ENCODE results near the gene ZFHX3. TPM values are rescaled to one million over a fixed set of nuclear protein-coding genes. Genes with fewer than 3 reads are reported as not detected.

ZFHX3 gene
- total and polyA plus RNA-seq, 10 donors = 0.47 to 18.5 (median 11.1) TPM

DNA sequence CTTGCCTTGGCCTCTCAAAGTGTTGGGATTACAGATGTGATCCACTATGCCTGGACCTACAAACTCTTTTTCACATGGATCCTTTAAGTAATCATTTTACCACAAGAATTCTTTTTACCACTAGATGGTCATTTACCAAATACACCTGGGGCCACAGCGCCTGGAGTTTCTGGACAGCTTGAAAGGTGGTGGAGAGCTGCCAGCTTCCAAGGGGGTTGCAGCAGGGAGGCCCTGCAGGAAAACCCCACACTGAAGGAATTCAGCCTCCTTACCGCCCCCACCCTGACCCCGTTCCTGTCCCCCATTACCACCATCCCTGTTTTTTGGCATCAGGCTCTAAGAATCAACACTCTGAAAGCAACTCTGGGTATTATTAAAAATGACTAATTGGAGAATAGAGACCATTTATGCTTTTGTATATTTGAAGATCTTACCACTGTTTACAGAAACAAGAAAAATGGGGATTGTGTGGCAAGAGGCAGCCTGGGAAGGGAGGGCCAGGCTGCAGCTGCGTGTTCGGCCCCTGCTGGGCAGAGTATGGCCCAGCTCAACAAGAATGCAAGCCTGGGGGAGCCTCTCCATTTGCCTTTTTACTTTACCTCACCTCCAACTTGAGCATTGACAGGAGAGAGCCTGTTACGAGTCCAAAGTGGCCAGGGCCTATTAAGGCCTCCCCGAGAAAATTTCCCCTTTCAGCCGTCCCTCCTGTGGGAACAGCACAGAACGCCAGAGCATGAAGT is 209.9 kb downstream of the ZFHX3 start:
- no peak overlapping the region for H3K4me3 ChIP-seq
- no peak for TF ChIP-seq POLR2A (IDR thresholded peaks at IDR 0.05)
- no peak for TF ChIP-seq POLR2AphosphoS5 (IDR thresholded peaks at IDR 0.05)
- TF ChIP-seq CTCF (IDR thresholded peaks at IDR 0.05 in 8 of 11, conservative IDR thresholded peaks at IDR 0.05 in 3 of 11) = no peak
- no peak for DNase-seq
- no peaks in the 10 kb centered on the region for H3K36me3 ChIP-seq
- H3K9me3 ChIP-seq = no peaks in the 10 kb centered on the region
- peaks cover 0 to 12% (median 2%) of the 10 kb centered on the region in 6 donors for H3K4me1 ChIP-seq
- no peaks in the 10 kb centered on the region for H3K27me3 ChIP-seq (replicated peaks in 1 of 7)
- no peak overlapping the region for H3K27ac ChIP-seq
- 93 to 96% (median 94%) methylated on average over 9 of the region's 9 CpGs for WGBS, 5 donors
- intact Hi-C loops (cut with DNase I; ENCODE audit: low total_unique reads) = loop anchor here (10.0 kb wide), 3 partner anchors 217 to 1037 kb away; no protein-coding TSS in a partner anchor

DNA sequence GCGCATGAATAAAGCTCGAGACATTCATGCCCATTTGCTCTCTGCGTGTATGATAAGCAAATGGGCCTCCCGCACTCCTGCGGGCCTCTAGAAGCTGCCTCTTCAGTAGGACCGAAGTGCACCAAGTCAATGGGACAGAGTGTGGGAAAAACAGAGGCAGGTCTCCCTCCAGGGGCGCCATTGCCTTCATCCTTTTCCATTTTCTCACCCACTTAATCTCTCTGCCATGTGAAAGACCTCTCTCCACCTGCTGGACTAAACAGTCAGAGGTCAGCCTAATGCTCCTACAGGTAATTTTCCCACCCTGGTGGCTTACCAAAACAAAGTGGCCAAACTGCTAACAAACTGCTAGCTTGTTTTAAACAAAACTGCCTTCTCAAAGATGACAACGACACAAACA is 210.9 kb downstream of the ZFHX3 start:
- DNase-seq = no peak
- intact Hi-C loops (cut with DNase I; ENCODE audit: low total_unique reads) = loop anchor here (10.0 kb wide), 3 partner anchors 218 to 1038 kb away; no protein-coding TSS in a partner anchor
- H3K4me1 ChIP-seq = peaks cover 0 to 20% (median 2%) of the 10 kb centered on the region in 6 donors
- 91 to 97% (median 96%) methylated on average over 8 of the region's 8 CpGs for WGBS, 5 donors
- no peak overlapping the region for H3K27ac ChIP-seq
- no peaks in the 10 kb centered on the region for H3K36me3 ChIP-seq
- TF ChIP-seq POLR2AphosphoS5 (IDR thresholded peaks at IDR 0.05) = no peak
- TF ChIP-seq POLR2A (IDR thresholded peaks at IDR 0.05) = no peak
- no peak for TF ChIP-seq CTCF (IDR thresholded peaks at IDR 0.05 in 8 of 11, conservative IDR thresholded peaks at IDR 0.05 in 3 of 11)
- no peak overlapping the region for H3K4me3 ChIP-seq
- H3K27me3 ChIP-seq (replicated peaks in 1 of 7) = no peaks in the 10 kb centered on the region
- no peaks in the 10 kb centered on the region for H3K9me3 ChIP-seq

DNA sequence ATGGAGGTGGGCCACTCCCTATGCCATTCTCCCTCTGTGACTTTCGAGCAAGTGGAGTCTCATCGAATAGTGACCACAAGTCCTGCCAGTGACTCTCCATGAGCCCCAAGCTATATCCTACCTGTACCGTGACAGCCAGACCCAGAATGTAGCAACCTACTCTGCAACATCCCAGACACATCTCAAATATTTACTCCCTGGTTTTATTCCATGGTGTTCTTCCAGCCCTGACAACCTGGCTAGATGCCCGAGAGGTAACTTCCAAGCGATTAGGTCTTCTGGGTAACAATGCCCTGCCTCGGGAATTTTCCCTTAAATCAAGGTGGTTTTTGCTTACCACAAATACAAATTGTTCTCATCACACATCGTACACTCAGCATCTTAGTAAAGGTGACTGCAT is 211.7 kb downstream of the ZFHX3 start:
- intact Hi-C loops (cut with DNase I; ENCODE audit: low total_unique reads) = loop anchor here (10.0 kb wide), 3 partner anchors 219 to 1039 kb away; no protein-coding TSS in a partner anchor
- peaks cover 0 to 19% (median 1%) of the 10 kb centered on the region in 6 donors for H3K4me1 ChIP-seq
- no peaks in the 10 kb centered on the region for H3K27me3 ChIP-seq (replicated peaks in 1 of 7)
- no peaks in the 10 kb centered on the region for H3K9me3 ChIP-seq
- TF ChIP-seq POLR2AphosphoS5 (IDR thresholded peaks at IDR 0.05) (no peak), POLR2A (IDR thresholded peaks at IDR 0.05) (no peak), CTCF (IDR thresholded peaks at IDR 0.05 in 8 of 11, conservative IDR thresholded peaks at IDR 0.05 in 3 of 11) (no peak)
- H3K36me3 ChIP-seq = no peaks in the 10 kb centered on the region
- H3K4me3 ChIP-seq = no peak overlapping the region
- DNase-seq = no peak
- H3K27ac ChIP-seq = no peak overlapping the region
- 82 to 93% (median 90%) methylated on average over 7 of the region's 7 CpGs for WGBS, 5 donors

- Histone ChIP-seq H3K4me3 (no peak overlapping the region), H3K36me3 (no peaks in the 10 kb centered on the region), H3K27me3 (replicated peaks in 1 of 7) (no peaks in the 10 kb centered on the region), H3K9me3 (no peaks in the 10 kb centered on the region), H3K27ac (no peak overlapping the region), H3K4me1 (peaks cover 0 to 8% (median 0%) of the 10 kb centered on the region in 6 donors)
- intact Hi-C loops (cut with DNase I; ENCODE audit: low total_unique reads) = loop anchor here (10.0 kb wide), 3 partner anchors 220 to 1040 kb away; no protein-coding TSS in a partner anchor
- TF ChIP-seq POLR2AphosphoS5 (IDR thresholded peaks at IDR 0.05) (no peak), CTCF (IDR thresholded peaks at IDR 0.05 in 8 of 11, conservative IDR thresholded peaks at IDR 0.05 in 3 of 11) (no peak), POLR2A (IDR thresholded peaks at IDR 0.05) (no peak)
- 93 to 94% (median 93%) methylated on average over 7 of the region's 7 CpGs for WGBS, 5 donors
- no peak for DNase-seq
These were observed 212.8 kb downstream of the ZFHX3 start for GRCh38 chr16:72835086-72835485.
